Hepatocyte (in vitro differentiated cells): ENCODE results near the gene MMP8.

Experiments
- CTCF ChIP-seq: fragments of 200-600 bp; sonication (generic); IDR thresholded peaks from 2 replicates; pipeline ENCODE4 v1.5.1; 2016; ENCODE audit warnings: antibody characterized with exemption, mild to moderate bottlenecking; ENCODE audit not compliant: poor library complexity
- EZH2phosphoT487 ChIP-seq: fragments of 200-600 bp; sonication (generic); IDR thresholded peaks from one replicate; pipeline ENCODE4 v1.6.1; 2018; ENCODE audit warnings: antibody characterized with exemption, mild to moderate bottlenecking, low read depth, moderate library complexity; ENCODE audit not compliant: unreplicated experiment, severe bottlenecking

GRCh38 chr11:102664001-102664752, 60.6 kb downstream of the MMP8 start:
- TF ChIP-seq CTCF (peak; percentile 17), EZH2phosphoT487 (no peak)
